ENCODE data around the gene PPP1R15B.

GRCh38 chr1:204448991-204449677 lies 37.5 kb upstream of the PPP1R15B start:
- no peak for TF ChIP-seq CTCF (IDR thresholded peaks at IDR 0.05; ENCODE audit: insufficient read depth, low read length, poor library complexity, severe bottlenecking)
- TF ChIP-seq EZH2phosphoT487 (conservative IDR thresholded peaks at IDR 0.05; ENCODE audit: low read length) = no peak

Data from SU-DHL-6 (cell line).